Heart right ventricle (tissue), 16 donors: ENCODE measurements around the gene CLDN20. TPM values are rescaled to one million over a fixed set of nuclear protein-coding genes. Genes with fewer than 3 reads are reported as not detected.
A peak's percentile ranks its signal among the peaks of the same experiment; 100 is the strongest.

Experiments used
- ATAC-seq, 8 donors: fragments of 200-7000 bp; cut with Tn5 transposase; one replicate each; pipeline ENCODE4 v1.9.1; 2020; ENCODE audit warnings: mild to moderate bottlenecking in 8 of 8, moderate library complexity in 8 of 8, moderate number of reproducible peaks in 1 of 8
- DNase-seq, 2 donors: peaks; one replicate each; pipeline ENCODE4 v3.0.0-alpha.2; 2020
- H3K27ac ChIP-seq, 10 donors: fragments of 200-600 bp; sonication (generic) in 2 of 10; one replicate each; pipeline versions ENCODE4 v1.5.0 to v1.8.0; 2020 to 2022; ENCODE audit warnings: mild to moderate bottlenecking in 3 of 10
- H3K27me3 ChIP-seq, 7 donors: fragments of 200-600 bp; one replicate each; pipeline ENCODE4 v1.8.0; 2021 to 2022; ENCODE audit warnings: mild to moderate bottlenecking in 2 of 7
- H3K36me3 ChIP-seq, 9 donors: fragments of 200-600 bp; sonication (generic) in 1 of 9; one replicate each; pipeline versions ENCODE4 v1.5.0 to v1.8.0; 2020 to 2022; ENCODE audit warnings: mild to moderate bottlenecking in 2 of 9
- H3K4me1 ChIP-seq, 9 donors: fragments of 200-600 bp; sonication (generic) in 1 of 9; one replicate each; pipeline versions ENCODE4 v1.5.0 to v1.8.0; 2020 to 2022; ENCODE audit warnings: mild to moderate bottlenecking in 4 of 9
- H3K4me3 ChIP-seq, 10 donors: fragments of 200-600 bp; sonication (generic) in 2 of 10; one replicate each; pipeline versions ENCODE4 v1.5.0 to v1.8.0; 2020 to 2022; ENCODE audit warnings: mild to moderate bottlenecking in 7 of 10, moderate library complexity in 2 of 10
- H3K9me3 ChIP-seq, 11 donors: fragments of 200-600 bp in 10 of 11; sonication (generic) in 2 of 11; one replicate each; pipeline versions ENCODE4 v1.5.0 to v1.8.0; 2013 to 2022; ENCODE audit warnings: mild to moderate bottlenecking in 2 of 11, control low read depth in 1 of 11, moderate library complexity in 1 of 11
- CTCF ChIP-seq, 9 donors: fragments of 200-600 bp; sonication (generic) in 2 of 9; IDR thresholded peaks; one replicate each; pipeline versions ENCODE4 v1.5.0 to v1.8.0; 2021 to 2022; ENCODE audit warnings: antibody characterized with exemption in 9 of 9, mild to moderate bottlenecking in 5 of 9, moderate library complexity in 1 of 9
- WGBS, 2 donors: extraction: QIAGEN DNeasy Blood & Tissue Kit; methylation state at CpG; one replicate each; pipeline ENCODE4 v1.1.7; 2013; ENCODE audit warnings: inconsistent platforms in 1 of 2; 5-methylcytosine and 5-hydroxymethylcytosine counted together
- intact Hi-C, 10 donors: fragments of 100-400 bp; cut with DNase I; formaldehyde crosslinking; loops; one replicate each; pipeline versions ENCODE4 v1.11.1 to v1.14.2; 2022
- polyA plus RNA-seq, 2 donors: library from polyadenylated mRNA; stranded (reverse); fragments of 200-250 nt; gene quantifications; one replicate each; pipeline ENCODE4 v1.2.3, GENCODE V29; 2013
- total RNA-seq, 10 donors: library from RNA; stranded (reverse); fragmentation: NEBNext Ultra II Directional in 3 of 10; extraction: Animal tissue kit (Norgen Biotek cat#: 25700) in 3 of 10; gene quantifications; one replicate each; pipeline versions ENCODE4 v1.2.1 to v1.2.4, GENCODE V29; 2021 to 2023
- donor health status: Arrhythmogenic right ventricular cardiomyopathy.
- donor health status: ischemic (EF 13 %, LVEDD 7.1; RV severe dilation, severe dysfunction).
- donor health status: healthy with polysubstance abuse.
- donor health status: DM: no; HTN: yes; CAD: no.
- donor health status: DM: no; HTN: no; CAD: no.
- donor health status: ischemic (EF 25% LVEDD 6.9; RV normal size, moderate dysfunction).
- donor health status: ischemic (EF 25% LVEDD 5.7; RV mildly dilated, moderate dysfunction).
- donor health status: healthy.
- donor health status: DM: yes; HTN: yes; CAD: no.
- donor health status: Ischemic cardiomyopathy.
- donor health status: ischemic (EF 35%, LVEDD 5.7; RV mildly dilated, moderate dysfunction).
- donor health status: nonischemic (EF 11% LVEDD 7.7; RV severe dilation, severe dysfunction).
- donor health status: DM: yes; HTN: yes; CAD: no.
- donor health status: PGD.
- donor health status: ischemic (EF 29% LVEDD 5.4; RV normal size, mild dysfunction).
- donor health status: nonischemic (EF 23%, LVEDD 6.1; RV moderate dilation, normal function).

CLDN20 gene
- total and polyA plus RNA-seq, 12 donors: not detected

DNA sequence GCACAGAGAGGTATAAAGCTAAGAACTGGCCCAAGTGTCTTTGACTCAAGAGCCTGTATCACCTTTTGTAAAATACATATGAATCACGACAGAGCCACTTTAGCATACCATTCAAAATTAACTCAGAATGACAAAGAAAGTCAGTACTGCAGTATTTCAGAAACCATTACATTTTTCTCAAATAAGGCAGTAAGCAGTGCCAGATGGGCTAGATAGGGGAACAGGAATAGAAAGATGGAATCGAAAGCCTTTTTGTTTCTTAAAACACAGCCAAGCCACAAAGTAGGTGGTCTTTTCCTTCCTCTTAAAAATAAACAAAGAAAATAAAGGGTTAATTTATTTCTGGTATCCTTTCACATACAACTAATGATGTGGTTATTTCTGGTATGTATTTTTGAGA is 10.3 kb downstream of the CLDN20 start:
- H3K4me1 ChIP-seq: peaks cover 10 to 69% (median 40%) of the 10 kb centered on the region in 9 donors
- 52 to 62% methylated on average over 2 of the region's 2 CpGs for WGBS, 2 donors
- H3K4me3 ChIP-seq: no peak overlapping the region
- H3K36me3 ChIP-seq: peaks cover 0 to 21% (median 0%) of the 10 kb centered on the region in 9 donors
- H3K27me3 ChIP-seq: no peaks in the 10 kb centered on the region
- DNase-seq (no peak), ATAC-seq (no peak)
- no peaks in the 10 kb centered on the region for H3K9me3 ChIP-seq
- TF ChIP-seq CTCF (IDR thresholded peaks at IDR 0.05): no peak
- intact Hi-C loops: no loop called here
- H3K27ac ChIP-seq: peak overlapping the region in 7 of 10 donors; percentile 7 to 53 (median 35)

DNA sequence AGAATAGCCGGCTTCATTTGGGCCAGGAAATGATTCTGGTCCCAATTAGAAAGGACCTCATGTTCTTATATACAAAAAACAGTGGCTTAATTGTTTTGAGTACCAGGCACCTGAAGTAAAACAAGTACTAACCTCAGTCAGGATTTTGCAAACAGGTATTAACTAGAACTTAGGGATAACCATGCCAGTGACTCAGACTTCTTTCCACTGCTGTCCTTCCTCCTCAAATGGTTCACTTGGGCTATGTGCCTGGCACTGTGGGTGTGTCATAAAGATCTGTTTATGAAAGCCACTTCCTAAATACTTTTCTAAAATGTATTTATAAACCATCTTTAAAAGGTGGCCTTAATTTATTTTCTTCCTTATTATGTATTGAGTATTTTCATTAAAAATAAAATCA is 10.7 kb downstream of the CLDN20 start:
- Histone ChIP-seq H3K4me3 (no peak overlapping the region), H3K27ac (peak overlapping the region in 7 of 10 donors; percentile 7 to 37 (median 28)), H3K27me3 (no peaks in the 10 kb centered on the region), H3K4me1 (peaks cover 10 to 73% (median 40%) of the 10 kb centered on the region in 9 donors), H3K9me3 (no peaks in the 10 kb centered on the region), H3K36me3 (peaks cover 0 to 25% (median 0%) of the 10 kb centered on the region in 9 donors)
- intact Hi-C loops: no loop called here
- ATAC-seq (peak in 1 of 8 donors; percentile 49), DNase-seq (no peak)
- WGBS, 2 donors: 48 to 65% methylated on average over 1 of the region's 1 CpG
- no peak for TF ChIP-seq CTCF (IDR thresholded peaks at IDR 0.05)

DNA sequence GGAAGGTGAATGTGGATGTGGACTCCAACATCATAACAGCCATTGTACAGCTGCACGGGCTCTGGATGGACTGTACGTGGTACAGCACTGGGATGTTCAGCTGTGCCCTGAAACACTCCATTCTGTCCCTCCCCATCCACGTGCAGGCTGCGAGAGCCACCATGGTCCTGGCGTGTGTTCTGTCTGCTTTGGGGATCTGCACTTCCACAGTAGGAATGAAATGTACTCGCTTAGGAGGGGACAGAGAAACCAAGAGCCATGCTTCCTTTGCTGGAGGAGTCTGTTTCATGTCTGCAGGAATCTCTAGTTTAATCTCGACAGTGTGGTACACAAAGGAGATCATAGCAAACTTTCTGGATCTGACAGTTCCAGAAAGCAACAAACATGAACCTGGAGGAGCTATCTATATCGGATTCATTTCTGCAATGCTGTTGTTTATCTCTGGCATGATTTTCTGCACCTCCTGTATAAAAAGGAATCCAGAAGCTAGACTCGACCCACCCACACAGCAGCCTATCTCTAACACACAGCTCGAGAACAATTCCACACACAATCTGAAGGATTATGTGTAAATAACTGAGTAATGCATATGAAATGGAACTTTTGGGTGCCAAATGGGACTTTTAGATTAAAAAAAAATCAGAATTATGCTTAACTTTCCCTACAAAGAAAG is 12.1 kb downstream of the CLDN20 start:
- peaks cover 0 to 21% (median 0%) of the 10 kb centered on the region in 9 donors for H3K36me3 ChIP-seq
- peak; percentile 35 to 90 (median 65) for ATAC-seq
- H3K9me3 ChIP-seq: no peaks in the 10 kb centered on the region
- peak overlapping the region in 9 of 10 donors; percentile 28 to 68 (median 49) for H3K27ac ChIP-seq
- WGBS, 2 donors: 35 to 50% methylated on average over 10 of the region's 10 CpGs
- H3K4me3 ChIP-seq: no peak overlapping the region
- peaks cover 10 to 80% (median 40%) of the 10 kb centered on the region in 9 donors for H3K4me1 ChIP-seq
- TF ChIP-seq CTCF (IDR thresholded peaks at IDR 0.05): no peak
- no peaks in the 10 kb centered on the region for H3K27me3 ChIP-seq
- DNase-seq: no peak
- intact Hi-C loops: no loop called here

DNA sequence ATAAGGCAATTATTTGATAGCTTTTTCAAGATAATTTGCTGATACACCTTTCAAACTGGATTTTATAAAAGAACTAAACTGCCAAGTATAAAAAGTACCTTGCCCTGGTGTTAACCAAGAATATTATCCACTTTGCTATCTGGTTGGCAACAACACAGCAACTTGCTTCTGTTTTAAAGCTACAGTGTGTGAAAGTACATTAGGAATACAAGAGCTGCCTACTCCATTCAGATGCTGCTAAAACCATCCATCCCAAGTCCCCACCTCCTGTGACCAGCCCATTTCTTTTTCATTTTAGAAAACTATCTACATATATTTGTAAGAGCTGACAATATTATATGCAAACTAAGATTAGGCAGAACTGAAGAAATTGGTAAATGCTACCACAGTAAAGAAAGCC is 12.8 kb downstream of the CLDN20 start:
- Histone ChIP-seq H3K4me3 (no peak overlapping the region), H3K4me1 (peaks cover 10 to 80% (median 40%) of the 10 kb centered on the region in 9 donors), H3K9me3 (no peaks in the 10 kb centered on the region), H3K27ac (peak overlapping the region in 7 of 10 donors; percentile 13 to 68 (median 61)), H3K36me3 (peaks cover 0 to 26% (median 0%) of the 10 kb centered on the region in 9 donors), H3K27me3 (no peaks in the 10 kb centered on the region)
- intact Hi-C loops: no loop called here
- DNase-seq (no peak), ATAC-seq (peak in 5 of 8 donors; percentile 37 to 68 (median 54))
- no peak for TF ChIP-seq CTCF (IDR thresholded peaks at IDR 0.05)
